HCT116 (cell line): ENCODE data around the gene MAL. TPM values are rescaled to one million over a fixed set of nuclear protein-coding genes. Genes with fewer than 3 reads are reported as not detected.

ENCODE experiments used
- ATAC-seq: fragments of 200-7000 bp; cut with Tn5 transposase; 2 replicates; pipeline ENCODE4 v1.9.1; 2020; ENCODE audit warnings: mild to moderate bottlenecking, moderate library complexity
- BruUV-seq: library from RNA; stranded (reverse); fragments of 400-500 nt; replicated peaks from 2 replicates; lab custom pipeline; 2021; lab: Mats Ljungman, UMichigan
- CTCF ChIA-PET: fragments of 300-600 bp; sonication (Branson Sonifier 250); formaldehyde crosslinking; loops from one replicate; lab custom pipeline; 2021; ENCODE audit warnings: antibody characterized with exemption; lab: Charles Lee
- POLR2A ChIA-PET: fragments of 300-600, 350-600 bp; sonication (Branson Sonifier 250); formaldehyde crosslinking; loops from one replicate; lab custom pipeline; 2021; ENCODE audit warnings: antibody characterized with exemption; lab: Charles Lee
- RAD21 ChIA-PET, 2 experiments: fragments of 300-600 bp; sonication (Branson Sonifier 250); formaldehyde crosslinking; loops; one replicate each; lab custom pipeline; 2023; ENCODE audit warnings: low total read pairs in 2 of 2; ENCODE audit not compliant: uncharacterized antibody in 2 of 2, unreplicated experiment in 2 of 2, low non-redundant PET in 1 of 2; lab: Charles Lee
- DNase-seq: peaks from one replicate; pipeline ENCODE4 v3.0.0-alpha.2; 2010; ENCODE audit warnings: low read depth, low spot score
- H2AFZ ChIP-seq: fragments of 200-600 bp; shearing (Covaris generic), sonication (generic); 2 replicates; pipeline ENCODE4 v1.6.1; 2017; ENCODE audit warnings: low read depth, mixed run types, mixed read lengths, antibody characterized with exemption, low read length; ENCODE audit not compliant: poor library complexity, severe bottlenecking
- H3K27ac ChIP-seq: 2 replicates; pipeline ENCODE4 v1.5.1; 2012; ENCODE audit warnings: low read depth, low read length
- H3K27me3 ChIP-seq: fragments of 200-600 bp; sonication (generic); 2 replicates; pipeline ENCODE4 v1.6.1; 2016; ENCODE audit warnings: mixed run types, low read length, mixed read lengths; ENCODE audit not compliant: insufficient read depth
- H3K36me3 ChIP-seq, 2 experiments: fragments of 200-500 bp in 1 of 2; fragments of 200-600 bp in 1 of 2; sonication (Bioruptor generic) in 1 of 2; sonication (generic) in 1 of 2; 2 replicates each; pipeline versions ENCODE4 v1.5.1 to v1.6.1; 2014 to 2016; ENCODE audit warnings: low read length in 2 of 2, inconsistent platforms in 1 of 2, mixed read lengths in 1 of 2, mixed run types in 1 of 2; ENCODE audit not compliant: insufficient read depth in 2 of 2, control insufficient read depth in 1 of 2
- H3K4me1 ChIP-seq, 2 experiments: fragments of 200-600 bp in 1 of 2; sonication (generic) in 1 of 2; 2 replicates each; pipeline versions ENCODE4 v1.5.1 to v1.6.1; 2012 to 2017; ENCODE audit warnings: low read length in 2 of 2, inconsistent platforms in 1 of 2, mild to moderate bottlenecking in 1 of 2, mixed read lengths in 1 of 2, mixed run types in 1 of 2, moderate library complexity in 1 of 2; ENCODE audit not compliant: insufficient read depth in 2 of 2, control insufficient read depth in 1 of 2
- H3K4me2 ChIP-seq: fragments of 200-600 bp; sonication (generic); 2 replicates; pipeline ENCODE4 v1.6.1; 2017; ENCODE audit warnings: mixed run types, low read length, mixed read lengths
- H3K4me3 ChIP-seq, 2 experiments: fragments of 200-600 bp in 1 of 2; sonication (generic) in 1 of 2; replicated peaks in 1 of 2; 2 replicates each; pipeline ENCODE4 v1.5.1; 2011 to 2016; ENCODE audit warnings: low read length in 2 of 2, control low read depth in 1 of 2, low read depth in 1 of 2, mild to moderate bottlenecking in 1 of 2, mixed read lengths in 1 of 2, mixed run types in 1 of 2
- H3K79me2 ChIP-seq: fragments of 200-600 bp; sonication (generic); 2 replicates; pipeline ENCODE4 v1.6.1; 2017; ENCODE audit warnings: mild to moderate bottlenecking, mixed run types, low read length, moderate library complexity, mixed read lengths; ENCODE audit not compliant: insufficient read depth
- H3K9ac ChIP-seq: fragments of 200-600 bp; sonication (generic); 2 replicates; pipeline ENCODE4 v1.6.1; 2016; ENCODE audit warnings: low read length, mixed read lengths
- H3K9me2 ChIP-seq: fragments of 200-600 bp; sonication (generic), shearing (Covaris generic); 2 replicates; pipeline ENCODE4 v1.6.1; 2017; ENCODE audit warnings: mixed run types, mild to moderate bottlenecking, moderate library complexity; ENCODE audit not compliant: insufficient read depth
- H3K9me3 ChIP-seq, 2 experiments: fragments of 200-500 bp in 1 of 2; fragments of 200-600 bp in 1 of 2; sonication (Bioruptor generic) in 1 of 2; sonication (generic) in 1 of 2; 2 replicates each; pipeline ENCODE4 v1.6.1; 2014 to 2017; ENCODE audit warnings: low read length in 2 of 2, mixed read lengths in 2 of 2, inconsistent platforms in 1 of 2, low read depth in 1 of 2, mild to moderate bottlenecking in 1 of 2, mixed run types in 1 of 2, moderate library complexity in 1 of 2; ENCODE audit not compliant: control insufficient read depth in 1 of 2, insufficient read depth in 1 of 2
- H4K20me1 ChIP-seq: fragments of 200-600 bp; sonication (generic), shearing (Covaris generic); 2 replicates; pipeline ENCODE4 v1.6.1; 2017; ENCODE audit warnings: mixed run types, mild to moderate bottlenecking, moderate library complexity; ENCODE audit not compliant: insufficient read depth
- CTCF ChIP-seq, 3 experiments: fragments of 200-600 bp in 1 of 3; sonication (generic) in 1 of 3; IDR thresholded peaks in 2 of 3; conservative IDR thresholded peaks in 1 of 3; 2 replicates each; pipeline ENCODE4 v1.5.1; 2012 to 2017; ENCODE audit warnings: low read depth in 2 of 3, low read length in 2 of 3, antibody characterized with exemption in 1 of 3, borderline replicate concordance in 1 of 3, control low read depth in 1 of 3, mild to moderate bottlenecking in 1 of 3, mixed read lengths in 1 of 3, mixed run types in 1 of 3, moderate library complexity in 1 of 3; ENCODE audit not compliant: insufficient read depth in 1 of 3
- EGR1 ChIP-seq: IDR thresholded peaks from 2 replicates; pipeline ENCODE4 v1.6.1; 2012; ENCODE audit warnings: low read depth
- ELF1 ChIP-seq: IDR thresholded peaks from 2 replicates; pipeline ENCODE4 v1.6.1; 2012; ENCODE audit warnings: low read depth, borderline replicate concordance
- EZH2 ChIP-seq: fragments of 200-600 bp; sonication (generic); IDR thresholded peaks from 2 replicates; pipeline ENCODE4 v1.6.1; 2017; ENCODE audit warnings: antibody characterized with exemption, mixed run types
- EZH2phosphoT487 ChIP-seq: fragments of 200-600 bp; IDR thresholded peaks from 2 replicates; pipeline ENCODE4 v1.6.1; 2018; ENCODE audit warnings: antibody characterized with exemption, borderline replicate concordance
- FOSL1 ChIP-seq: IDR thresholded peaks from 2 replicates; pipeline ENCODE4 v1.6.1; 2012; ENCODE audit warnings: low read depth
- JUND ChIP-seq: IDR thresholded peaks from 2 replicates; pipeline ENCODE4 v1.6.1; 2012
- POLR2A ChIP-seq: IDR thresholded peaks from 2 replicates; pipeline ENCODE4 v1.7.0; 2011; ENCODE audit warnings: borderline replicate concordance; ENCODE audit not compliant: insufficient read depth, insufficient read length; ENCODE audit errors: extremely low read depth
- POLR2AphosphoS5 ChIP-seq: IDR thresholded peaks from 2 replicates; pipeline ENCODE4 v1.6.1; 2011; ENCODE audit warnings: mild to moderate bottlenecking, low read depth, low read length, moderate library complexity
- RAD21 ChIP-seq: IDR thresholded peaks from 2 replicates; pipeline ENCODE4 v1.6.1; 2012; ENCODE audit warnings: low read depth, mild to moderate bottlenecking
- SRF ChIP-seq: IDR thresholded peaks from 2 replicates; pipeline ENCODE4 v1.6.1; 2012; ENCODE audit warnings: low read depth
- TCF7L2 ChIP-seq: IDR thresholded peaks from 2 replicates; pipeline ENCODE4 v1.7.0; 2011; ENCODE audit warnings: borderline replicate concordance, inconsistent platforms; ENCODE audit not compliant: insufficient read depth, insufficient read length; ENCODE audit errors: extremely low read depth
- YY1 ChIP-seq: IDR thresholded peaks from 2 replicates; pipeline ENCODE4 v1.6.1; 2011; ENCODE audit warnings: low read length, low read depth, moderate library complexity, mild to moderate bottlenecking; ENCODE audit not compliant: insufficient replicate concordance; ENCODE audit errors: extremely low read depth
- ZBTB33 ChIP-seq: IDR thresholded peaks from 2 replicates; pipeline ENCODE4 v1.6.1; 2011; ENCODE audit warnings: mild to moderate bottlenecking, low read length, moderate library complexity; ENCODE audit not compliant: insufficient replicate concordance; ENCODE audit errors: extremely low read depth
- ZFX ChIP-seq: fragments of 450-650 bp; IDR thresholded peaks from 2 replicates; pipeline ENCODE4 v1.6.1; 2017
- ZNF274 ChIP-seq: fragments of 200-500 bp; sonication (Bioruptor generic); IDR thresholded peaks from 2 replicates; pipeline ENCODE4 v1.6.1; 2014; ENCODE audit warnings: mild to moderate bottlenecking, low read depth, low read length, inconsistent platforms
- intact Hi-C: fragments of 100-400 bp; cut with micrococcal nuclease; formaldehyde crosslinking; loops from 2 replicates; pipeline ENCODE4 v1.10.0; 2022
- total RNA-seq: library from RNA; stranded (reverse); gene quantifications from one replicate; pipeline ENCODE4 v1.2.1, GENCODE V29; 2021; ENCODE audit not compliant: unreplicated experiment
- TF ChIP-seq, protein P1 (sequence below): IDR thresholded peaks from 2 replicates; pipeline ENCODE4 v1.6.1; 2012

Gene MAL
- total RNA-seq, 1 experiment from 2014 or later = not detected

GRCh38 chr2:95057535-95058370 is 32.2 kb downstream of the MAL start:
- H3K9me3 ChIP-seq = no peaks in the 10 kb centered on the region
- ChIA-PET POLR2A (no interaction called here), RAD21 (no interaction called here), CTCF (no interaction called here)
- peaks cover 12% of the 10 kb centered on the region; the same call in 1 of the 2 replicates for H3K27me3 ChIP-seq
- no peak overlapping the region for H3K4me3 ChIP-seq
- BruUV-seq = no TSS peak
- intact Hi-C loops = no loop called here
- no peaks in the 10 kb centered on the region for H3K4me1 ChIP-seq
- no peak for TF ChIP-seq EZH2phosphoT487
- TF ChIP-seq EZH2 = no peak
- no peak for TF ChIP-seq FOSL1
- TF ChIP-seq, protein P1, sequence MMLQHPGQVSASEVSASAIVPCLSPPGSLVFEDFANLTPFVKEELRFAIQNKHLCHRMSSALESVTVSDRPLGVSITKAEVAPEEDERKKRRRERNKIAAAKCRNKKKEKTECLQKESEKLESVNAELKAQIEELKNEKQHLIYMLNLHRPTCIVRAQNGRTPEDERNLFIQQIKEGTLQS = no peak
- no peak for TF ChIP-seq ZFX
- no peak for TF ChIP-seq POLR2AphosphoS5
- TF ChIP-seq CTCF (IDR thresholded peaks at IDR 0.05 in 2 of 3, conservative IDR thresholded peaks at IDR 0.05 in 1 of 3; ENCODE audit: borderline replicate concordance in 1 of 3, insufficient read depth in 1 of 3, low read depth in 2 of 3, low read length in 2 of 3) = no peak
- TF ChIP-seq JUND = no peak
- no peak for TF ChIP-seq ZNF274
- no peak for TF ChIP-seq SRF
- TF ChIP-seq TCF7L2 = no peak
- no peak for TF ChIP-seq ZBTB33
- TF ChIP-seq POLR2A = no peak
- TF ChIP-seq EGR1 = no peak
- TF ChIP-seq RAD21 = no peak
- TF ChIP-seq ELF1 = no peak
- no peak for TF ChIP-seq YY1
- no peaks in the 10 kb centered on the region for H3K79me2 ChIP-seq
- no peaks in the 10 kb centered on the region for H3K36me3 ChIP-seq
- H3K9me2 ChIP-seq = no peaks in the 10 kb centered on the region
- DNase-seq (no peak), ATAC-seq (no peak)
- H3K9ac ChIP-seq = no peak overlapping the region
- H3K4me2 ChIP-seq = no peak overlapping the region
- no peak overlapping the region for H2AFZ ChIP-seq
- no peak overlapping the region for H3K27ac ChIP-seq
- no peaks in the 10 kb centered on the region for H4K20me1 ChIP-seq
